PC-3 (cell line): ENCODE measurements around the gene MYCL. TPM values are rescaled to one million over a fixed set of nuclear protein-coding genes. Genes with fewer than 3 reads are reported as not detected.

Experiments used
- ATAC-seq: fragments of 200-7000 bp; cut with Tn5 transposase; 2 replicates; pipeline ENCODE4 v1.9.1; 2020; ENCODE audit warnings: mild to moderate bottlenecking, moderate library complexity
- BruUV-seq: library from RNA; stranded (reverse); fragments of 400-500 nt; replicated peaks from 2 replicates; lab custom pipeline; 2021; lab: Mats Ljungman, UMichigan
- CTCF ChIA-PET: fragments of 300-600 bp; sonication (Branson Sonifier 250); formaldehyde crosslinking; loops from one replicate; lab custom pipeline; 2022; ENCODE audit warnings: antibody characterized with exemption; lab: Charles Lee
- POLR2A ChIA-PET: fragments of 300-600 bp; sonication (Branson Sonifier 250); formaldehyde crosslinking; loops from one replicate; lab custom pipeline; 2022; ENCODE audit warnings: antibody characterized with exemption; ENCODE audit not compliant: unreplicated experiment; lab: Charles Lee
- DNase-seq: peaks from one replicate; pipeline ENCODE4 v3.0.0-alpha.2; 2015
- H2AFZ ChIP-seq: fragments of 300-600 bp; sonication (generic); 2 replicates; pipeline ENCODE4 v1.6.0; 2016; ENCODE audit warnings: antibody characterized with exemption, low read length
- H3F3A ChIP-seq: fragments of 300-600 bp; sonication (generic); one replicate; pipeline ENCODE4 v1.6.0; 2017; ENCODE audit warnings: antibody characterized with exemption, low read length, control low read depth, mild to moderate bottlenecking; ENCODE audit not compliant: unreplicated experiment
- H3K27ac ChIP-seq: fragments of 300-600 bp; sonication (generic); 2 replicates; pipeline ENCODE4 v1.5.1; 2016; ENCODE audit warnings: mild to moderate bottlenecking, low read length
- H3K27me3 ChIP-seq: fragments of 300-600 bp; sonication (generic); 2 replicates; pipeline ENCODE4 v1.6.1; 2016; ENCODE audit warnings: low read length, mixed read lengths
- H3K36me3 ChIP-seq: fragments of 300-600 bp; sonication (generic); 2 replicates; pipeline ENCODE4 v1.6.1; 2016; ENCODE audit warnings: low read depth, mixed run types, low read length, mixed read lengths
- H3K4me1 ChIP-seq: fragments of 300-600 bp; sonication (generic); 2 replicates; pipeline ENCODE4 v1.5.1; 2016; ENCODE audit warnings: low read length; ENCODE audit not compliant: insufficient read depth
- H3K4me2 ChIP-seq: fragments of 300-600 bp; sonication (generic); 2 replicates; pipeline ENCODE4 v1.6.0; 2016; ENCODE audit warnings: low read length
- H3K4me3 ChIP-seq: fragments of 300-600 bp; sonication (generic); 2 replicates; pipeline ENCODE4 v1.5.1; 2016; ENCODE audit warnings: mild to moderate bottlenecking, low read length, mixed read lengths
- H3K79me2 ChIP-seq: fragments of 300-600 bp; sonication (generic); 2 replicates; pipeline ENCODE4 v1.6.1; 2017; ENCODE audit warnings: low read length, mixed read lengths
- H3K9ac ChIP-seq: fragments of 300-600 bp; sonication (generic); 2 replicates; pipeline ENCODE4 v1.6.0; 2016; ENCODE audit warnings: mild to moderate bottlenecking, low read length
- H3K9me2 ChIP-seq: fragments of 300-600 bp; sonication (generic); replicated peaks from 2 replicates; pipeline ENCODE4 v1.6.1; 2016; ENCODE audit warnings: mixed run types, low read length, mixed read lengths
- H3K9me3 ChIP-seq: fragments of 300-600 bp; sonication (generic); 2 replicates; pipeline ENCODE4 v1.6.1; 2016; ENCODE audit warnings: low read length, mixed read lengths
- H4K20me1 ChIP-seq: fragments of 300-600 bp; sonication (generic); 2 replicates; pipeline ENCODE4 v1.6.1; 2016; ENCODE audit warnings: low read length, mixed read lengths
- CTCF ChIP-seq: fragments of 300-600 bp; sonication (generic); conservative IDR thresholded peaks from 2 replicates; pipeline ENCODE4 v1.5.1; 2017; ENCODE audit warnings: antibody characterized with exemption, low read depth, mild to moderate bottlenecking, low read length
- EZH2 ChIP-seq: fragments of 300-600 bp; sonication (generic); IDR thresholded peaks from one replicate; pipeline ENCODE4 v1.6.1; 2017; ENCODE audit warnings: antibody characterized with exemption, mild to moderate bottlenecking, low read length; ENCODE audit not compliant: unreplicated experiment
- EZH2phosphoT487 ChIP-seq: fragments of 300-600 bp; sonication (generic); IDR thresholded peaks from 2 replicates; pipeline ENCODE4 v1.6.1; 2018; ENCODE audit warnings: mild to moderate bottlenecking, antibody characterized with exemption, low read length, borderline replicate concordance
- intact Hi-C: fragments of 100-400 bp; cut with micrococcal nuclease; formaldehyde crosslinking; loops from 2 replicates; pipeline ENCODE4 v1.9.0; 2023
- total RNA-seq: library from RNA; depleted of rRNA; stranded (reverse); fragments of >200 nt; gene quantifications from 2 replicates; pipeline ENCODE4 v1.2.3, GENCODE V29; 2014

MYCL gene
- total RNA-seq, 1 experiment from 2014 or later = 4.0 TPM

GRCh38 chr1:39895731-39896480, 5.8 kb downstream of the MYCL start:
- Histone ChIP-seq H4K20me1 (no peaks in the 10 kb centered on the region), H3K4me3 (no peak overlapping the region), H3K79me2 (no peaks in the 10 kb centered on the region), H3K9me3 (no peaks in the 10 kb centered on the region), H3F3A (no peaks in the 10 kb centered on the region), H2AFZ (no peak overlapping the region), H3K9ac (no peak overlapping the region), H3K4me2 (no peak overlapping the region), H3K27ac (no peak overlapping the region), H3K9me2 (no peaks in the 10 kb centered on the region), H3K4me1 (peaks cover 26% of the 10 kb centered on the region), H3K27me3 (no peaks in the 10 kb centered on the region), H3K36me3 (no peaks in the 10 kb centered on the region)
- no TSS peak for BruUV-seq
- intact Hi-C loops = no loop called here
- POLR2A ChIA-PET = no interaction called here
- no peak for DNase-seq
- CTCF ChIA-PET = interaction anchor here (0.6 kb wide), 1 partner anchor 24 kb away, joined by 3 read pairs; no protein-coding TSS in a partner anchor
- no peak for ATAC-seq
- TF ChIP-seq CTCF (no peak), EZH2phosphoT487 (no peak), EZH2 (no peak)

GRCh38 chr1:39894884-39895495, 6.7 kb downstream of the MYCL start:
- H3K27ac ChIP-seq = no peak overlapping the region
- H3K4me2 ChIP-seq = no peak overlapping the region
- no peaks in the 10 kb centered on the region for H4K20me1 ChIP-seq
- no peaks in the 10 kb centered on the region for H3K9me3 ChIP-seq
- no peaks in the 10 kb centered on the region for H3K9me2 ChIP-seq
- H3K27me3 ChIP-seq = no peaks in the 10 kb centered on the region
- no TSS peak for BruUV-seq
- no peaks in the 10 kb centered on the region for H3F3A ChIP-seq
- ChIA-PET CTCF (interaction anchor here (0.5 to 0.6 kb wide), 2 partner anchors 25 to 405 kb away, joined by 4 to 6 read pairs; no protein-coding TSS in a partner anchor), POLR2A (no interaction called here)
- TF ChIP-seq CTCF = no peak
- TF ChIP-seq EZH2phosphoT487 = no peak
- TF ChIP-seq EZH2 = no peak
- intact Hi-C loops = no loop called here
- H3K36me3 ChIP-seq = no peaks in the 10 kb centered on the region
- no peak for ATAC-seq
- no peak overlapping the region for H3K4me3 ChIP-seq
- no peak for DNase-seq
- H3K4me1 ChIP-seq = peaks cover 22% of the 10 kb centered on the region
- H3K9ac ChIP-seq = no peak overlapping the region
- no peaks in the 10 kb centered on the region for H3K79me2 ChIP-seq
- no peak overlapping the region for H2AFZ ChIP-seq
